Epithelial cell of umbilical artery (primary cell): ENCODE measurements around the gene SERPINA1. TPM values are rescaled to one million over a fixed set of nuclear protein-coding genes. Genes with fewer than 3 reads are reported as not detected.

Source experiments
- total RNA-seq: library from RNA; depleted of rRNA; stranded (reverse); fragments of >200 nt; gene quantifications from 2 replicates; pipeline ENCODE4 v1.2.3, GENCODE V29; 2014

SERPINA1 gene
- total RNA-seq, result not detected in 2 replicates

GRCh38 chr14:94388384-94389103 lies at the start of gene SERPINA1:
SERPINA1 (minus strand) TSS chr14:94388602; CDS start chr14:94383237, 5,365 bp downstream.

GRCh38 chr14:94366146-94366915 lies 22.1 kb downstream of the SERPINA1 start, which contains the start of gene SERPINA2:
SERPINA2 (minus strand) TSS chr14:94366698.

Other genes with a start within 250 kb of the SERPINA1 start
- gene PPP4R4, start 214.3 kb downstream of the SERPINA1 start, total RNA-seq, result under 0.01 TPM in 2 replicates
- not detected in 2 replicates for gene SERPINA10, start 95.3 kb downstream of the SERPINA1 start, total RNA-seq
- not detected in 2 replicates for gene SERPINA6, start 65.3 kb downstream of the SERPINA1 start, total RNA-seq
- not detected in 2 replicates for gene SERPINA2, start 21.9 kb downstream of the SERPINA1 start, total RNA-seq
- gene SERPINA11, start 64.2 kb upstream of the SERPINA1 start, total RNA-seq, result not detected in 2 replicates
- gene SERPINA9, start 87.6 kb upstream of the SERPINA1 start, total RNA-seq, result not detected in 2 replicates
- gene SERPINA12, start 120.9 kb upstream of the SERPINA1 start, total RNA-seq, result not detected in 2 replicates
- gene SERPINA4, start 172.8 kb upstream of the SERPINA1 start, total RNA-seq, result not detected in 2 replicates
- gene SERPINA5, start 192.8 kb upstream of the SERPINA1 start, total RNA-seq, result under 0.01 TPM in 1 of 2 replicates, not detected in the other
- 0.61 TPM in 1 of 2 replicates, not detected in the other for gene SERPINA3, start 223.8 kb upstream of the SERPINA1 start, total RNA-seq